Gastroesophageal sphincter (tissue), 3 donors: ENCODE data around the gene OBSCN.

ENCODE experiments used
- CTCF ChIP-seq, 4 experiments: fragments of 200-600 bp in 2 of 4; fragments of 450-650 bp in 2 of 4; sonication (generic) in 1 of 4; IDR thresholded peaks; one replicate each; pipeline ENCODE4 v1.5.1; 2017 to 2019; ENCODE audit warnings: antibody characterized with exemption in 4 of 4, mild to moderate bottlenecking in 2 of 4, moderate library complexity in 2 of 4
- POLR2AphosphoS5 ChIP-seq: sonication (generic); formaldehyde crosslinking; IDR thresholded peaks from one replicate; pipeline ENCODE4 v1.6.1; 2017; ENCODE audit warnings: antibody characterized with exemption

- TF ChIP-seq POLR2AphosphoS5 = no peak
- no peak for TF ChIP-seq CTCF (IDR thresholded peaks at IDR 0.05)
These were observed 74.6 kb downstream of the OBSCN start for GRCh38 chr1:228282329-228283042.
